Stimulated activated CD8-positive, alpha-beta memory T cell treated with anti-CD3 and anti-CD28 coated beads, Interleukin-15, amount 100 ng/mL, for 4 hours (primary cell): ENCODE results near the gene C1orf116.
"Not testable (repeated sequence)": the region's sequence is repeated elsewhere in the genome, so short reads cannot be mapped to it uniquely, and the experiment has no call there.

Source experiments
- DNase-seq, 2 donors: peaks; one replicate each; pipeline ENCODE4 v3.0.0-alpha.2; 2020; ENCODE audit warnings: low read depth in 2 of 2

C1orf116 gene

DNA sequence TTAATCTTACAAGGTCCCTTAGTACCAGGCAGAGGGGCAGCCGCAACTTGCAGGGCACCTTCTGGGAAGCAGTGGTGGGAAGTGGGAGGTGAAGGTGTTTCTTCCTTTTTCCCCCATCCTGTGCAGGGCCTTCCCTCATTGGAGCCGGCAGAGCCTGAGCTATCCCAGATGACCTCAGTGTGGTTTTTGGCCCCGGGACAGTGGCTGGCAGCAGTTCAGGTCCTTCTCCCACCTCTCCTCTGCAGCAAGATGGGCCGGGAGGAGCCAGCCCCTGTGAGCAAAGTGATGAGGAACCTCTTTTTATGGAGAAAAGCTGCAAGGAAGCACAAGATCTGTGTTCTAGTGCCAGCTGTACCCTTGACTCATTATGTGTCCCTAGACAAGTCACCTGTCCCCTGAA is 27.3 kb upstream of the C1orf116 start:
- DNase-seq = no peak

DNA sequence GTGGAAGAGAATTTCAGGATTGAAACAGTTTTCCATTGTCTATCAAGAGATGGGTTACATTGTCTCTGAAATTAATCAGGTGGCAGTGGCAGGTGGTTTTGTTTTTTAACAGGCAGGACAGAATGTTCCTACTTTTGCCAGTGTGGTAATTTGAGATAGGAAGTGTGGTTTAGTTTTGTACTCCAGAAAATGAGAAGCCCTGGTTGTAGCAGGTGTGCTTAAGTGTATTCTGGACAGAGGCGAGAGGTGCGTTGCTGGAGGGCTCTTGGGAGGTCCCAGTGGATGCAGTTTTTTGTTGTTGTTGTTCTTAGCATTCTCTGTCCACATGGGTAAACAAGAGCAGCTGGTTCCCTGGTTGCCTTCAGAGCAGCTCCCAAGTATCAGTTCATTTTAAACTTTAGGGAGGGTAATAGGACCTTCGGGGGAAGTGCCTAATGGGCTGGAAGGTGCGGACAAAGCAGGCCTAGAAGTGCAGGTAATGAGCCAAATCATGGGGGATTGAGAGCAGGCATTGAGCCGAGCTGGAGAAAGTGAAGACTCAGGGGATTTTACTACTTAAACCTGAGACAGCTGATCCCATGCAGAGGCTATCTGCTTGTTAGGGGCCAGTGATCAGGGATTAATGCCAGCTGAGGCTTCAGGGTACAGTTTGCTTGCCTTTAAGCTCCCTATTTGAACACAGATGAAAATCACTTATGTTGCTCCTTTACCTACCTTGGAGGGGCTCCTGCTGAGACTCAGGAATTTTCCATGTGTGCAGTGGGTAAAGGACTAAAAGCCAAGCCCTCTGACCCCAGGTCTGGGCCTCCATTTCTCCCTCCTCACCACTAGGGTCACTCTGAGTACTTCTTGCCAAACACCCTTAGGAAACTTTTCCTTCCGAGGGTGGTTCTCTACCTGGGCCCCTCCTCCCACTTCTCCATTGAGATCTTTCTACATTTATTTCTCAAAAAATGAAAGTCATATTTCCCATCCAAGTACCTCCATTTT is 26.6 kb upstream of the C1orf116 start:
- no peak for DNase-seq

DNA sequence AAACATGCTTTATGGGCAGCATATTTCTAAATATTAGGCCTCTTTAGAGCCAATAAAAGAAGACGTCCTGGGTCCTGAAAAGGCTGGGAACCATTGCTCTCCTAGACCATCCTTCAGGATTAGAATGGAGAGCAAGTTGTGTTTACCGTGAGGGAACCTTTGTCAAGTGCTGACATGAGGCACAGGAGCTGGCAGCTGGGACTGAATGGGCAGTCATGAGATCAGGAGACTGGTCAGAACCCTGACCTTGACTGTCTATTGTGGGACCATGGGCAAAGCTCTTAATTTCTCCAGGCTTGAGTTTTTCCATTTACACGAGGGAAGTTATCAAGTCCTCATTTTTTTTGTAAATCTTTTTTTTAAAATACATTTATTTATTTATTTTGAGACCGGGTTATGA is 25.7 kb upstream of the C1orf116 start:
- no peak for DNase-seq

DNA sequence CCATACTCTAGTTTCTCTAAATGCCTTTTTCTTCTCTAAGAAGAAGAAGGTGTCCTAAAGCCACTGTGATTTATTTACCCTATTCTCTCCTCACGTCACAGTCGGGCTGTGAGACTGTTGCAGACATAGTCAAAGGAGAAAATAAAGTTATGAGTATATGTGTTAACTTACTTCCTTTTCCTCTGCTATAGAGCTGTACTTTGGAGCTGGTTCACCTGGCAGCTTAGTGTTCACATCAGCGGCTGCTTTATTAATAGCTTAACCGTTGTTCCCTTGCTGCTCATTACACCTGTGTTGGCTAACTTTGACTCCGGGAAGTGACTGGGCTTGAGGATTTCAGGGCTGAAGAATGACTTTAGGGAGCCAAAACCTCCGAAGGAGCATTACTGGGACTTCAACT is 24.1 kb upstream of the C1orf116 start:
- no peak for DNase-seq

DNA sequence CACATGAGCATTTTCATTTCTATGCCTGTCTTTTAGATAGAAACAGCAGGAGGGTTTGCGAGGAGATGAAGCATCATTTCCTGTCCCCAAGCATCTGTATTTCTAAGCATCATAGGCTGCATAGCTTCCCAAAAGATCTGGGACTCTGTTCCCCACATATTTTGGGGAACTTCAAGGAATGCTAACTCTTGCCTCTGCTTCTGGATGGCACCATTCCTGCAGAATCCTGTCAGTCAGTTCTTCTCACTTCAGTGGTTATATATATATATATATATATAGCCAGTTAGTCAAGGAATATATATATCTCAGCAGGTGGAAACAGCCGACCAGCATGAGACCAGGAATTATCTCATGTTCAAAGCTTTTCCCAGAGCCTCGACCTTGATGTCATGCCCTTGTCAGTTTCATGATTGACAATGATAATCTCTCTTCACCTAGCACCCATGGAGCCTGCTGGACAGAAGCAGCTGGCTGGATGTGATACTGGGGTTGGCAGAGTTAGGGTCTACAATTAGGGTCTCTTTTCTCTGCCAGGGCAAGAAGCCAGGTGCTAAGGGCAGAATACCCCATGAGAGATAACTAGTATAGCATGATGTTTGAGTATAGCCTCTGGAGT is 22.9 kb upstream of the C1orf116 start:
- DNase-seq = no peak

DNA sequence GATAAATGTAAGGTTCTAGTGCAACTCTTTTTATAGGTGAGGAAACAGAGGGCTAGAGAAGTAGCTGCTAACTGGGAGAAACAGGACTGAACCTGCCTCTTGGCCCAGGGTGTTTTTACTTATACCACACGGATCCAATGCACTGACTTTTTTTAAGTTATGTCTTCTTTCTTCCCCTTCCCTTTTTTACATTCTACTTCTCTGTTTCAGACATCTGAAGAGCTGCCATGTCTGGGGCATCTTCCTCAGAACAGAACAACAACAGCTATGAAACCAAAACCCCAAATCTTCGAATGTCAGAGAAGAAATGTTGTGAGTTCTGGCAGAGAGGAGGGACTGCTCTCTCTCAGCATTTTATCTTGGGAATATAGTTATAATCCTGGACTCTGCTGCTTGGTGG is 21.9 kb upstream of the C1orf116 start:
- DNase-seq = no peak

DNA sequence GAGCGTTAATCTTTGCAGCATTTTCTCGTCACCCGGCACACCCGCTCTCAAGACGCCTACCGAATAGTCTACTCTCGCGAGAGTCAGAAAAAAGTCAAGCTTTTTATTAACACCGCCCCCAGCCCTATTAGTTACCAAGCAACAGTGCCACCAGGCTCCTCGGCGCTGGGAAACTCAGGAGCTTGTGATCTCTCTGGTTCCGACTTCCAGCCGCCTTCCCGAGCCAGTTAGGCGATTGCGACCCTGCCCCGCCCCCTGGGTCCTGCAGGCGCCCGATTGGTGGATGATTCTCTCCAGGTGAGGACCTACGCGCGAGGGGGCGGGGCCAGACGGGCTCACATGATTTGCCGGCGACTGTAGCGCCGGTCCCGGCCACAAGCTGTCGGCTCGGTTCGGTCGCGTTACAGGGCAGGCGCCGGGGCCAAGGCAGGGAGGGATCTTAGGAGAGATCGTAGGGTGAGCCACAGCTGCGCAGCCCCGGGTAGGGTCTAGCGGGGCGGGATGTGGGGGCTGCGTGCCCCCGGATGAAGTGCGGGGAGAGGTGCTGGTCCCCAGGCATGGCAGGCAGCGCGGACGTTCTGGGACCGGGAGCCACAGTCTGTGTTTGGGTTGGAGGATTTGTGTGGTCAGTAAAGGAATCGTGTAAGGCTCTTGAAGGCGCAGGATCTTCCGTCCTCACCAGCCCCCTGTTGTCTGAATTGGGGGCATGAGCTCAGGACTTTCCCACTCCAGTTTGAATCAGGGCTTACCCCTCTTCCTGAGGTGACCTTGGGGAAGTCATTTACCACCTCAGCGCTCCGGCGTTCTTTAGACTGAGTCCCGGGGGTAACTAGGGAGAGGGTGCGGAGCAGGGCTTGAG is 20.6 kb upstream of the C1orf116 start, which contains the start of gene PFKFB2:
TSS of gene PFKFB2 (plus strand) at position 365 of the 859 bp plus-strand sequence. CDS start 1,443 bp downstream, outside the sequence.
- DNase-seq = peak; percentile 83 to 89

DNA sequence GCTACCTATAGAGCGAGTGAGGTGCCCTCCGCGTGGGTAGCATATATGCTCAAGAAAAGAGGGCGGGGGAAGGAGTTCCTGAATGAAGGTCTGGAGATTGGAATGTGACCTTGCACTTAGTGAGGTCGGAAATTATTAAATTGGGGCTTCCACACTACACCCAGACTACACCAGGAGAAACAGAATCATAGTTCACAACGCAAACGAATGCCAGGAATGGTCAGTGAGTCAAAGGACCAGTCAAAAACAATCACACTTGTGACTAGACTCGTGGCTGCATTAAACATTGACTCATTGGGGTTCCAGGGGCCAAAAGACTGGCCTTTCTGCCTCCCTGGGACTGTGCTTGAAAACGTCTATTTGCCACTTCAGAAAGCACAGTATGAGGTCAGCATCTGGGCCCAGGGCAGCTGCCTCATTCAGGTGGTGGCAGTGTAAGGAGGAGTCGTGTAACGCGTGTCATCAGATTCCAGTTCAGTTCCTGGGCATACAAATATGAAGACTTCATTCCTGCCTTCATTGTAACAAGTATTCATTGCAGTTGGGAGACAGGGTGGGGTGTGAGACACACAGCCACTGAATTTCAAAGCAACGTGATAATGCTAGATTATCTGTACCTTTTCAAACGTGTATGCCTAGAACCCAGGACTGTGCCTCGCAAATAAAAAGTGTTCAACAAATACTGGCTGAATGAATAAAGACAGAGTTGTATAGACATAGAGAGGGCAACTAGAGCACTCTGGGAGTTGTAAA is 18.8 kb upstream of the C1orf116 start, which contains the start of gene YOD1:
TSS of gene YOD1 (minus strand) at position 18 of the 753 bp plus-strand sequence. CDS start 178 bp downstream, outside the sequence.
- DNase-seq = no peak

DNA sequence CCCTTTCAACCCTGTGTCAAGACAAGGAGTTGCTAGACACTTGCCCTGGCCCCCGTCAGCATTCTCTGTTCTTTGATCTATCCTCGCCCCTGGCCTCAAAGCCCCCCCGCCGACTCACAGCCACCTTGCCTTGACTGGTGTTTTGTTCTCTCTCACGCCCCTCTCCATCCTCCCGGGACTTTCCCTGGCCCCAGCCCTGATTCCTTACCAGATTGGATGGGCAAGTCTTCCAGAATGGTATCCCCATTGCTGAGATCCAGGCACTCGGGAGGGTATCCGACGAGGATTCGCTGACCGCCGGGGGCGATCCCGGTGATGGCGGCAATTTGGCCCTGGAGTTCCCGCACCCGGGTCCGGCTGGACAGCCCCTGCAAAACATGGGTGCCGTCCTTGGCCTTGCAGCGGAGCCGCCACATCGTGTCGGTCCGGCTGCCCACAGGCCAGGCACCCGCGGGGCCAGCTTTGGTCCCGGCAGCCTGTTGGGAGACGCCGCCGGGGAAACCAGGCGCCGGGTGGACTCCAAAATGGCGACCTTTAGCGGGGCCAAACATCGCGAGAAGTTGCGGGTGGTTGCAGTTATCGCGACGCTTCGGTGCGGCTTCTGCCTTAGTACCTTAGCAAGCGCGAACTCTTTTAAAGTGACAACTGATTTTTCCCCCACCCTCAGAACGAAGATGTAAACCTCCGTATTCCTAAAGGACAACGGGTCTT is 18.1 kb upstream of the C1orf116 start:
- peak; percentile 74 to 77 for DNase-seq

DNA sequence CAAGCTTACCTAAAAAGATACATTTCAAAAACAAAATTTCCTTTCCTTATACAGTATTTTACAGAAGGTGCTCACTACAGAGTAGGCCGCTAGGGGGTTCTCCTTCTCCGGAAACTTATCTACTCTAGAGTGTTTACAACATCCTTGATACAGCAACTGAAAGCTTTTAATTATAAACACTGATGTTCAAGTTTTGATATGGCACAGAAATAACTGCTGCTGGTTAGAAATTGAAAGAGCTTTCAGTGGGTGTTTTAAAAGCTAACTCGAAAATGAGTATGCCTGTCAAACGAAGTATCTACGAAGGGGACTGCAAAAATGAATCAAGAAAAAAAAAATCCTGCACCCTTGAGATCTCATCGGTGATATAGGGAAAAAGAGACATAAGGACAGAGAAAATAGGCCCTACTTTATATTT is 17.4 kb upstream of the C1orf116 start:
- peak in 1 of 2 donors; percentile 36 for DNase-seq

DNA sequence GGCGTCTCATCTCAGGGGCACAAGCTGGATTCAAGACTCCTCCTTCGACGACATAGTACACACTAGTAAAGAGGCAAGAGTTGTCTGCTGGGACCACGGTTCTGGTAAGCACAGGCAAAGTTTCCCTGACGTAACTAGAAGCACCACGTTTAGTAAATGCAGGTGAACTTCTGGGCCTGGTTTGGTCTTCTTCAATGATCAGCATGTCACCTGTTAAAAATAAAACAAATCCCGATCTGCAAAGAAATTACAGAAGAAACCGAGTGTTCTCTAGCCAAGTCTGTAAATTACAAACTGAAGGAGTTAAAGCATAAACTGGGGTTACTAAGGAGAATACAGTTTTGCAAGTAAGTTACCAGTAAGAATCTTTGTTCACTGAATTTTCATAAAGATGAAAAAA is 17.0 kb upstream of the C1orf116 start:
- DNase-seq = no peak

DNA sequence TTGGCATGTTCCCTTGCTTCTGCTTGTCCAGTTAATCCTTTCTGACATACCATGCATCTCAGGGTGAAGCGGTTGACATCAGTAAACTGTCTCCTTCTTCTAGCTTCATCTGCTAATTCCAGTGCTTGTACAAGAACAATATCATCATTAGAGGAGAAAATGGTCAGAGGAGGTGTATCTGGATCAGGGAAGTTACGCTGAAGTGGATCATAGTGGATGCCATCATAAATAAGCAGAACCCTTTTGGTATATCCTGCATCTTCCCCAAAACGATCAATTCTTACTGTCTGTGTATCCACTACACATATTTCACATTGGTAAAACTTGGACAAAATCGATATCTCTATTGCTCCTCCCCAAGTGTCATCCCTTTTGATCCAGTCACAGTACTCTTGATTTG is 16.5 kb upstream of the C1orf116 start:
- DNase-seq = no peak

DNA sequence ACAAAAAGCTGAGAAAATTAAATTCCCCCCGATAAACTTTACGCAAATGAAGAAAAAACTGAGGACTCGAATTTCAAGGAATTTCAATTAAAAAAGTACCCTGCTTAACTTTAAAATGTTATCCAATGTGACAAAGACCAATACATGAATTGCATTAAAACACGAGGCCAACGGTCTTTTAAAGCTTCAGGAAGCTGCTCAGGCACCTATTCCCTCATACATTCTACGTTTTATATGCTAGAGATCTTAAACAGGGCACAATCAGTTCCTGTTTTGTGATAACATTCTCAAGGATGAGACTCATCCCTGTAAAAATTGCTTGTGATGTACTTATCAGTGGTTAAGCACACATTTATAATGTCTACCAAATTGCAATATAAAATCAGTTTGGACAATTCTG is 15.5 kb upstream of the C1orf116 start:
- no peak for DNase-seq

DNA sequence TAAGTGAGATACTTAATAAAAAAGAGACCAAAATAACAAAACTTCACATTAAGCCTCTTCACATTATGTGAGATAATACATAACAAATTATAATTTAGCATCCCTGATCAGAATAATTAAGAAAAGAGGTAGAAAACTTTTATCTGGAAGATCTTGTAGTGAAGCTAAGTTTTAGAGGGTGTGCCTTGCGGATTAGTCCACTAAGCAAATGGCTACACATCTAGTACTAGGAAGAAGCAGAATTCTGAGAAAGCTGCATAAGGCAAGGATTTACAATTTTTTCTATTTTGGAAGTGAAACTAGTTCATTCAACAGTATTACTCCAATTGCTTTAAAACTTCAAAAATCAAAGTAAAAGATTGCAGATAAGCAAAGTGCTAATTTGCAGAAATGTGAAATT is 14.9 kb upstream of the C1orf116 start:
- DNase-seq = no peak

DNA sequence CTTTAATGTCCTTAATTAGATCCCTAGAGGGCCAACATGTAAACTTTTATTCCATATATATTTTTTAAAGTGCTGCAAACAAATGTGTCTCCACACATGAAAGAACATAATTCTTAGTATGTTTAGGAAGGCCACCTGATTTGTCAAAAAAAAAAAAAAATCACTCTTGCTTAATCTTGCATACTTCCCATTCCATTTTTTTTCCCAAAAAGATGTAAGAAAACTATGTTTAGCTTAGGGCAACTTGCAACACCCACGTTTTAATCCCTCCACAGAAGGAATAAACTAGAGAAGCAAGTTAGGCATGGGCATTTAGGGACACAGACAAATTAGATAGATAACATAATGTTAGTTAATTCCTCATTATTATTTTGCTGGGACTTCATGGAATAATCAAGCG is 12.9 kb upstream of the C1orf116 start:
- DNase-seq = no peak

DNA sequence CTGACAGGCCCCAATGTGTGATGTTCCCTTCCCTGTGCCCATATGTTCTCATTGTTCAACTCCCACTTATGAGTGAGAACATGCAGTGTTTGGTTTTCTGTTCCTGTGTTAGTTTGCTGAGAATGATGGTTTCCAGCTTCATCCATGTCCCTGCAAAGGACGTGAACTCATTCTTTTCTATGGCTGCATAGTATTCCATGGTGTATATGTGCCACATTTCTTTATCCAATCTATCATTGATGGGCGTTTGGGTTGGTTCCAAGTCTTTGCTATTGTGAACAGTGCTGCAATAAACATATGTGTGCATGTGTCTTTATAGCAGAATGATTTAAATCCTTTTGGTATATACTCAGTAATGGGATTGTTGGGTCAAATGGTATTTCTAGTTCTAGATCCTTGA is 8.8 kb upstream of the C1orf116 start:
- DNase-seq = not testable (repeated sequence)

DNA sequence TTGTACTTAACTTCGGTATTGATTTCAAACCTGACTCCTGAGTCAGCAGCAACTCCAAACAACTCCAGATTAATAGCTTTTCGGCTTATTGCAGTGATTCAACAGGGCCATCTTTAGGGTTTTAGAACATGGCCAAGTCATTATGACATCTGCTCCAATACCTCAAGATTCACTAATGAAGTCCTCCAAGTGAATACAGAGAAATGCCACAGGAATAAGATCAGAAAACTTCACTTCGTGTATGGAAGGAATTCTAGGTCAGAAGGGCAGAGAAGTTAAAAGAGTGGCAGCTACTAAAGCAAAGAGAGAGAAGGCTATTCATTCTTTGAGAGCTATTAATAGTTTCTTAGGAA is 7.6 kb upstream of the C1orf116 start:
- no peak for DNase-seq

DNA sequence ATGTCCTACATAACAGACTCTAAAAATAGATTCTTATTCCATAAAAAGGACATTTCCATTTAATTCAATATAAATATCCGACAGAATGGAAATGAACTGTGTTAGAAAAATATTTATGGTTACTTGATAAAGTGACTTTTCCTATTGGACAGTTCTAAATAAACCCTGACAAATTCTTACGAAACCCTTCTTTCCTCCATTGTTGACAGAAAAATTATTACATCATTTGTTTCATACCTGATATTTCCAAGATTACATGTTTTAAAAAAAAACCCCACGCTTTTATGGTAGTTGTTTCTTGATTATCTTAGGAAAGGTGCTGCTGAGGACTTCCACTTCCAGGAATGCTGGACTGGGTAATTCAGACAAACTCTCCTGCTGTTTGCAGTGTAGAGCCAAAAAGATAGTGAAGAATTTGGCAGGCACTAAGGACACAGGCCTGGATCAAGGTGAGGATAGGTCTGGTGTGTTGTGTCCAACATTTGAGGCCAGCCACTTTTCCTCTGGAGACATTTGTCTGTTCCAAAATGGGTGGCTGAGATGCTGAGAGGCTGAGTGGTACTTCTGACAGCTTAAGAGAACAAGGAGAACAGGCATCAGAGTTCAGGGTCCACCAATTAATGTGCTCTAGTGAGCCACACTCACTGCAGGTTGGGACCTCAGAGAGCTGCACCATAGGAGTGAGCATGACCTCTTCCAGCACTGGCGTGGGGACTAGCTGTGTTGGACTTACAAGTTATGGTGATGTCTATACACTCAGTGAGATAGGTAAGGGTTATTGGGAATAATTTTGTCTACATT is 7.0 kb upstream of the C1orf116 start:
- DNase-seq = no peak

DNA sequence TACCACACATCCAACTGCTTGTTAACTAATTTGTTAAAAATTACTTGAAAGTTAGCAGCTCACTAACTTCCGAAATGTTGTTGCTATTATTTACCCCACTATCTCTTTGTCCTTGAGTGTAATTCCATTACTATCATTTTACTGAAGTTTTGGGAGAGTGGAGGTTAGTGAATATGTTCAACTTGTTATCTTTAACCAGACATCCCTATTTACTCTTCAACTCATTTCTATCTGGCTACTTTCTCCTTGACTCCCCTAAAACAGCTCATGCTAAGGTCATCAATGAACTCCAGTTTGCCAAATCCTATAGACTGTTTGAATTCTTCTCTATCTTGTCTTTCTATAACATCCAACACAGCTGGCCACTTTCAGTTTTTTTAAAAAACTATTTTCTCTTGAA is 4.3 kb upstream of the C1orf116 start:
- no peak for DNase-seq
